HFF-Myc (cell line): Measurements from ENCODE around the gene PDE4B.

Experiments
- DNase-seq: peaks from one replicate; pipeline ENCODE4 v3.0.0-alpha.2; 2011; ENCODE audit warnings: low read depth; ENCODE audit errors: extremely low read depth
- H3K4me3 ChIP-seq: replicated peaks from 2 replicates; pipeline ENCODE4 v1.5.1; 2011; ENCODE audit warnings: low read depth, mild to moderate bottlenecking, control low read depth, low read length
- TF ChIP-seq, protein P1 (sequence below): IDR thresholded peaks from 2 replicates; pipeline ENCODE4 v1.5.1; 2012; ENCODE audit warnings: mild to moderate bottlenecking, low read depth, low read length, control low read depth; ENCODE audit errors: missing control alignments

The PDE4B gene

GRCh38 chr1:65991694-65992093, 199.0 kb downstream of the PDE4B start:
- TF ChIP-seq, protein P1, sequence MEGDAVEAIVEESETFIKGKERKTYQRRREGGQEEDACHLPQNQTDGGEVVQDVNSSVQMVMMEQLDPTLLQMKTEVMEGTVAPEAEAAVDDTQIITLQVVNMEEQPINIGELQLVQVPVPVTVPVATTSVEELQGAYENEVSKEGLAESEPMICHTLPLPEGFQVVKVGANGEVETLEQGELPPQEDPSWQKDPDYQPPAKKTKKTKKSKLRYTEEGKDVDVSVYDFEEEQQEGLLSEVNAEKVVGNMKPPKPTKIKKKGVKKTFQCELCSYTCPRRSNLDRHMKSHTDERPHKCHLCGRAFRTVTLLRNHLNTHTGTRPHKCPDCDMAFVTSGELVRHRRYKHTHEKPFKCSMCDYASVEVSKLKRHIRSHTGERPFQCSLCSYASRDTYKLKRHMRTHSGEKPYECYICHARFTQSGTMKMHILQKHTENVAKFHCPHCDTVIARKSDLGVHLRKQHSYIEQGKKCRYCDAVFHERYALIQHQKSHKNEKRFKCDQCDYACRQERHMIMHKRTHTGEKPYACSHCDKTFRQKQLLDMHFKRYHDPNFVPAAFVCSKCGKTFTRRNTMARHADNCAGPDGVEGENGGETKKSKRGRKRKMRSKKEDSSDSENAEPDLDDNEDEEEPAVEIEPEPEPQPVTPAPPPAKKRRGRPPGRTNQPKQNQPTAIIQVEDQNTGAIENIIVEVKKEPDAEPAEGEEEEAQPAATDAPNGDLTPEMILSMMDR = no peak
- no peak overlapping the region for H3K4me3 ChIP-seq
- DNase-seq = no peak

GRCh38 chr1:65992165-65992821, 199.6 kb downstream of the PDE4B start:
- TF ChIP-seq, protein P1 = no peak
- no peak overlapping the region for H3K4me3 ChIP-seq
- DNase-seq = no peak

GRCh38 chr1:65992831-65993271, 200.2 kb downstream of the PDE4B start:
- TF ChIP-seq, protein P1 = no peak
- DNase-seq = no peak
- H3K4me3 ChIP-seq = no peak overlapping the region

DNA sequence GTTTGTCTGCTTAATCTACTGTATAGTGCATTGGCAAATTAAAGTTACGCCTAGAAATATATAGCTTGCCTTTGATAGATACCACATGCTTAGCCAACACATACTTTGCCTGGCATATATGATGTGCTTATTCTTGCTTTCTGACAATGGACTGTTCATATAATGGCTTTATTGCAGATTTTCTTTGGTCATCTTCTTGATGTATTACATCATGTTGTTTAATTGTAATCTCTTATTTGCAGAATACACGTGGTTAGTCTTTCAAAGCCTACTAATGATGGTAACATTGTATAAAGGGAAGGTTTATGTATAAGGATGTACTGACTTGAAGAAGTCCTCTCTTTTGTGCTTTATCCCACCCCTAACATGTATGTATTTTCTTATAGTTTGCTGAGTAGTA, 201.5 kb downstream of the PDE4B start:
- H3K4me3 ChIP-seq = no peak overlapping the region
- TF ChIP-seq, protein P1 = no peak
- no peak for DNase-seq

- TF ChIP-seq, protein P1 = no peak
- no peak overlapping the region for H3K4me3 ChIP-seq
- no peak for DNase-seq
These were observed 202.6 kb downstream of the PDE4B start for GRCh38 chr1:65995336-65995735.

- DNase-seq = no peak
- H3K4me3 ChIP-seq = no peak overlapping the region
- TF ChIP-seq, protein P1 = no peak
These were observed 203.2 kb downstream of the PDE4B start for GRCh38 chr1:65995928-65996327.

- no peak for DNase-seq
- no peak overlapping the region for H3K4me3 ChIP-seq
- TF ChIP-seq, protein P1 = no peak
These were observed 205.0 kb downstream of the PDE4B start for GRCh38 chr1:65997693-65998092.
